GM12878 (cell line): ENCODE data around the gene SNX12. TPM values are rescaled to one million over a fixed set of nuclear protein-coding genes. Genes with fewer than 3 reads are reported as not detected.

Experiments
- ATAC-seq: fragments of 200-7000 bp; cut with Tn5 transposase; 3 replicates; pipeline ENCODE4 v1.9.1; 2020; ENCODE audit warnings: mild to moderate bottlenecking, moderate library complexity
- BruUV-seq: library from RNA; stranded (reverse); fragments of 400-500 nt; replicated peaks from 2 replicates; lab custom pipeline; 2021; lab: Mats Ljungman, UMichigan
- CTCF ChIA-PET: fragments of 300-600 bp; sonication (Branson Sonifier 250); formaldehyde crosslinking; extraction: SDS; loops from one replicate; lab custom pipeline; 2021; ENCODE audit warnings: inconsistent platforms; lab: Yijun Ruan, JAX
- POLR2A ChIA-PET: fragments of 350-600 bp; formaldehyde crosslinking; extraction: SDS; loops from one replicate; lab custom pipeline; 2021; ENCODE audit warnings: inconsistent platforms; lab: Charles Lee
- RAD21 ChIA-PET: fragments of 300-600 bp; sonication (Branson Sonifier 250); formaldehyde crosslinking; loops from one replicate; lab custom pipeline; 2023; ENCODE audit warnings: antibody characterized with exemption; ENCODE audit not compliant: unreplicated experiment; lab: Charles Lee
- SMC1A ChIA-PET: fragments of 300-600 bp; sonication (Branson Sonifier 250); formaldehyde crosslinking; loops from one replicate; lab custom pipeline; 2023; ENCODE audit not compliant: unreplicated experiment, uncharacterized antibody; lab: Charles Lee
- DNase-seq: peaks from one replicate; pipeline ENCODE4 v3.0.0-alpha.2; 2011; ENCODE audit warnings: low read depth, low spot score
- FAIRE-seq: peaks from 3 replicates; lab custom pipeline; 2011; peaks lifted over from hg19 to GRCh38; lab: Jason Lieb, UNC
- H2AFZ ChIP-seq: 2 replicates; pipeline ENCODE4 v1.6.0; 2011; ENCODE audit warnings: low read depth, low read length, control low read depth; ENCODE audit not compliant: control insufficient read depth
- H3K27ac ChIP-seq: 2 replicates; pipeline ENCODE4 v1.5.1; 2011; ENCODE audit warnings: control low read depth; ENCODE audit not compliant: control insufficient read depth, insufficient read depth
- H3K27me3 ChIP-seq, 2 experiments: replicated peaks in 1 of 2; 2 replicates each; pipeline versions ENCODE4 v1.6.0 to v1.6.1; 2011; ENCODE audit warnings: low read length in 1 of 2; ENCODE audit not compliant: control insufficient read depth in 2 of 2, insufficient read depth in 2 of 2
- H3K36me3 ChIP-seq, 2 experiments: 2 replicates each; pipeline ENCODE4 v1.5.1; 2011; ENCODE audit warnings: low read length in 1 of 2; ENCODE audit not compliant: control insufficient read depth in 2 of 2, insufficient read depth in 2 of 2
- H3K4me1 ChIP-seq: 2 replicates; pipeline ENCODE4 v1.6.1; 2011; ENCODE audit warnings: mild to moderate bottlenecking, low read length, moderate library complexity, mixed read lengths; ENCODE audit not compliant: control insufficient read depth, insufficient read depth
- H3K4me2 ChIP-seq: 2 replicates; pipeline ENCODE4 v1.6.0; 2011; ENCODE audit warnings: control low read depth; ENCODE audit not compliant: control insufficient read depth, insufficient read depth
- H3K4me3 ChIP-seq: fragments of 200-600 bp; sonication (generic); 2 replicates; pipeline ENCODE4 v1.5.1; 2016
- H3K79me2 ChIP-seq: 2 replicates; pipeline ENCODE4 v1.6.0; 2011; ENCODE audit warnings: low read length; ENCODE audit not compliant: control insufficient read depth, insufficient read depth
- H3K9ac ChIP-seq: 2 replicates; pipeline ENCODE4 v1.8.0; 2011; ENCODE audit warnings: low read length, control low read depth, mixed read lengths; ENCODE audit not compliant: control insufficient read depth, insufficient read depth
- H3K9me3 ChIP-seq: replicated peaks from 3 replicates; pipeline ENCODE4 v1.5.1; 2011; ENCODE audit warnings: mild to moderate bottlenecking, low read length; ENCODE audit not compliant: control insufficient read depth, insufficient read depth
- H4K20me1 ChIP-seq: 2 replicates; pipeline ENCODE4 v1.6.0; 2011; ENCODE audit not compliant: control insufficient read depth, insufficient read depth
- EGR1 ChIP-seq, 2 experiments: IDR thresholded peaks; 1 replicate in 1 of 2; 2 replicates in 1 of 2; pipeline ENCODE4 v1.6.1; 2011 to 2012; ENCODE audit warnings: low read depth in 2 of 2, low read length in 2 of 2, borderline replicate concordance in 1 of 2, mild to moderate bottlenecking in 1 of 2, moderate library complexity in 1 of 2
- NR2F1 ChIP-seq: fragments of 450-650 bp; conservative IDR thresholded peaks from 2 replicates; pipeline ENCODE4 v1.6.1; 2017; ENCODE audit warnings: mild to moderate bottlenecking
- POLR2AphosphoS2 ChIP-seq: IDR thresholded peaks from 2 replicates; pipeline ENCODE4 v1.6.1; 2011; ENCODE audit warnings: low read depth, mild to moderate bottlenecking, low read length, improper control_type of control experiment, moderate library complexity
- POLR2AphosphoS5 ChIP-seq: IDR thresholded peaks from 2 replicates; pipeline ENCODE4 v1.6.1; 2011; ENCODE audit warnings: mild to moderate bottlenecking, low read length, inconsistent platforms
- RELA ChIP-seq: fragments of 450-650 bp; IDR thresholded peaks from 2 replicates; pipeline ENCODE4 v1.8.0; 2014; ENCODE audit warnings: borderline replicate concordance; ENCODE audit not compliant: partially characterized antibody
- ZNF687 ChIP-seq: fragments of 450-650 bp; IDR thresholded peaks from 2 replicates; pipeline ENCODE4 v1.6.1; 2017; ENCODE audit warnings: mild to moderate bottlenecking, moderate library complexity
- WGBS: methylation state at CpG from one replicate; pipeline ENCODE4 v1.1.6; 2016; ENCODE audit warnings: low lambda C conversion rate; ENCODE audit not compliant: insufficient replicate concordance, insufficient coverage; ENCODE audit errors: missing lambda C conversion rate; 5-methylcytosine and 5-hydroxymethylcytosine counted together
- in situ Hi-C: fragments of 300-500 bp; cut with MboI; formaldehyde crosslinking; loops from 9 replicates; pipeline ENCODE4 v1.14.3; 2018; ENCODE audit warnings: mixed read lengths
- intact Hi-C: fragments of 100-400 bp; cut with micrococcal nuclease; formaldehyde crosslinking; loops from one replicate; pipeline ENCODE4 v1.14.2; 2022; ENCODE audit not compliant: unreplicated experiment
- polyA plus RNA-seq, 11 experiments: library from polyadenylated mRNA; depleted of rRNA in 4 of 11; unstranded in 6 of 11; stranded (reverse) in 5 of 11; fragments of >200 nt; fragmentation: Nextera tagmentation in 4 of 11; fragmentation: Illumina TruSeq in 1 of 11; extraction: Ambion mirVana in 4 of 11; extraction: Trizol in 1 of 11; gene quantifications; 1 replicate in 1 of 11; 2 replicates in 10 of 11; pipeline versions ENCODE4 v1.2.1 to v1.2.3, GENCODE V29; 2011 to 2016; ENCODE audit warnings: inconsistent platforms in 2 of 11, missing spikeins in 2 of 11, low read depth in 1 of 11
- total RNA-seq, 4 experiments: library from RNA; depleted of rRNA in 3 of 4; stranded (reverse); fragments of >200 nt in 3 of 4; fragmentation: Illumina TruSeq in 1 of 4; extraction: Trizol in 1 of 4; gene quantifications; 2 replicates each; pipeline versions ENCODE4 v1.2.1 to v1.2.3, GENCODE V29; 2013 to 2021

Gene SNX12
- total and polyA plus RNA-seq, 10 of the 15 experiments (the other 5 are each of a cell fraction or from before 2014, with no cell fraction given), result 4.4 to 50.4 (median 34.2) TPM

- H3K4me3 ChIP-seq, result peak overlapping the region; percentile 84; the same call in 1 of the 2 replicates
- no peak for FAIRE-seq
- ATAC-seq, result 0 out of 3 replicates have a peak, but pooled peaks have one; percentile 3
- no peak for DNase-seq
- no peaks in the 10 kb centered on the region; a peak in 1 of 4 replicates for H3K36me3 ChIP-seq
- no peak overlapping the region for H2AFZ ChIP-seq
- peaks cover 49% of the 10 kb centered on the region for H3K79me2 ChIP-seq
- RAD21 ChIA-PET, result no interaction called here
- H3K27me3 ChIP-seq, result no peaks in the 10 kb centered on the region
- H4K20me1 ChIP-seq, result no peaks in the 10 kb centered on the region
- 63% methylated on average over 9 of the region's 9 CpGs for WGBS
- POLR2A ChIA-PET, result interaction anchor here (1.4 kb wide), 1 partner anchor 10 kb away, joined by 3 read pairs; no protein-coding TSS in a partner anchor
- no TSS peak for BruUV-seq
- TF ChIP-seq ZNF687 (no peak), EGR1 (IDR thresholded peaks at IDR 0.05; ENCODE audit: borderline replicate concordance in 1 of 2, low read depth in 2 of 2, low read length in 2 of 2) (no peak), POLR2AphosphoS5 (peak; percentile 30; the same call in 1 of the 2 replicates), RELA (no peak), NR2F1 (peak; percentile 65), POLR2AphosphoS2 (0 out of 2 replicates have a peak, but pooled peaks have one; percentile 26)
- in situ Hi-C loops (no loop called here), intact Hi-C loops (no loop called here)
- H3K4me2 ChIP-seq, result peak overlapping the region; percentile 58
- SMC1A ChIA-PET, result no interaction called here
- peaks cover 10% of the 10 kb centered on the region for H3K4me1 ChIP-seq
- no peak overlapping the region for H3K9ac ChIP-seq
- H3K27ac ChIP-seq, result no peak overlapping the region
- CTCF ChIA-PET, result interaction anchor here (0.7 to 1.1 kb wide), 2 partner anchors 10 to 257 kb away, joined by 3 to 4 read pairs; partner anchors contain the start of gene MED12
- H3K9me3 ChIP-seq, result no peaks in the 10 kb centered on the region; the same call in 2 of the 3 replicates
These were observed 39.7 kb upstream of the SNX12 start for GRCh38 chrX:71107762-71108360.
